Vagina (tissue), 2 donors: ENCODE data around the gene SHC4.

Source experiments
- POLR2A ChIP-seq, 2 donors: fragments of 450-650 bp; IDR thresholded peaks; one replicate each; pipeline ENCODE4 v1.6.1; 2017; ENCODE audit warnings: antibody characterized with exemption in 2 of 2, mild to moderate bottlenecking in 2 of 2, moderate library complexity in 2 of 2
- POLR2AphosphoS5 ChIP-seq, 2 donors: sonication (generic); formaldehyde crosslinking; IDR thresholded peaks; one replicate each; pipeline ENCODE4 v1.9.0; 2017; ENCODE audit warnings: antibody characterized with exemption in 2 of 2, mild to moderate bottlenecking in 2 of 2, low read depth in 1 of 2; ENCODE audit not compliant: insufficient read depth in 1 of 2
- TF ChIP-seq, protein P1 (sequence below), 3 experiments: fragments of 450-650 bp in 2 of 3; fragments of 200-600 bp in 1 of 3; sonication (generic) in 1 of 3; IDR thresholded peaks; one replicate each; pipeline ENCODE4 v1.5.1; 2017 to 2019; ENCODE audit warnings: antibody characterized with exemption in 3 of 3, mild to moderate bottlenecking in 2 of 3, moderate library complexity in 2 of 3

DNA sequence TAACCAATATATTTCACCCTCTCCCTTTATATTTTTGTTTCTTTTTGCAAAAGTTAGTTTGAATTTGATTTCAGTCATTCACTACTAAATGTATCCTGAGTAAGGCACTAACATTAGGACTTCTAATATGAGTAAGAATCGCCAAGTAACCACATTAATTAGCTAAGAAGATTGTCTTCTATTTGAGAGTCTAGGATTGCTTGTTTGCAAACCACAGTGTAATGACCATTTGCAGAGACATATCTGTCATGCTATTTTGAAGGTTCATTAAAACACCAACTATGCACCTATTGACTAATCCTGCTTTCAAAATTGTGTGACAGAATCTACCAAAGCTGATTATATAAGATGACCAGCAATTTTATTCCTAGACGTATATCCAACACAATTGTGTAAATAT lies 91.1 kb downstream of the SHC4 start:
- TF ChIP-seq, protein P1, sequence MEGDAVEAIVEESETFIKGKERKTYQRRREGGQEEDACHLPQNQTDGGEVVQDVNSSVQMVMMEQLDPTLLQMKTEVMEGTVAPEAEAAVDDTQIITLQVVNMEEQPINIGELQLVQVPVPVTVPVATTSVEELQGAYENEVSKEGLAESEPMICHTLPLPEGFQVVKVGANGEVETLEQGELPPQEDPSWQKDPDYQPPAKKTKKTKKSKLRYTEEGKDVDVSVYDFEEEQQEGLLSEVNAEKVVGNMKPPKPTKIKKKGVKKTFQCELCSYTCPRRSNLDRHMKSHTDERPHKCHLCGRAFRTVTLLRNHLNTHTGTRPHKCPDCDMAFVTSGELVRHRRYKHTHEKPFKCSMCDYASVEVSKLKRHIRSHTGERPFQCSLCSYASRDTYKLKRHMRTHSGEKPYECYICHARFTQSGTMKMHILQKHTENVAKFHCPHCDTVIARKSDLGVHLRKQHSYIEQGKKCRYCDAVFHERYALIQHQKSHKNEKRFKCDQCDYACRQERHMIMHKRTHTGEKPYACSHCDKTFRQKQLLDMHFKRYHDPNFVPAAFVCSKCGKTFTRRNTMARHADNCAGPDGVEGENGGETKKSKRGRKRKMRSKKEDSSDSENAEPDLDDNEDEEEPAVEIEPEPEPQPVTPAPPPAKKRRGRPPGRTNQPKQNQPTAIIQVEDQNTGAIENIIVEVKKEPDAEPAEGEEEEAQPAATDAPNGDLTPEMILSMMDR (IDR thresholded peaks at IDR 0.05): no peak
- TF ChIP-seq POLR2AphosphoS5 (IDR thresholded peaks at IDR 0.05; ENCODE audit: insufficient read depth in 1 of 2, low read depth in 1 of 2) (no peak), POLR2A (IDR thresholded peaks at IDR 0.05) (no peak)
